Hypothalamus (tissue), 51 donors: Measurements from ENCODE around the gene EIF4E3.

Experiments used
- DNase-seq, 51 donors: peaks; one replicate each; lab custom pipeline; 2025; lab: John Stamatoyannopoulos, UW

Gene EIF4E3

GRCh38 chr3:71692139-71692538, 33.1 kb downstream of the EIF4E3 start:
- DNase-seq: no peak

GRCh38 chr3:71690341-71690841, 34.8 kb downstream of the EIF4E3 start:
- no peak for DNase-seq

GRCh38 chr3:71689291-71689690, 35.9 kb downstream of the EIF4E3 start:
- DNase-seq: no peak

- DNase-seq: no peak
These were observed 37.1 kb downstream of the EIF4E3 start for GRCh38 chr3:71688121-71688520.

DNA sequence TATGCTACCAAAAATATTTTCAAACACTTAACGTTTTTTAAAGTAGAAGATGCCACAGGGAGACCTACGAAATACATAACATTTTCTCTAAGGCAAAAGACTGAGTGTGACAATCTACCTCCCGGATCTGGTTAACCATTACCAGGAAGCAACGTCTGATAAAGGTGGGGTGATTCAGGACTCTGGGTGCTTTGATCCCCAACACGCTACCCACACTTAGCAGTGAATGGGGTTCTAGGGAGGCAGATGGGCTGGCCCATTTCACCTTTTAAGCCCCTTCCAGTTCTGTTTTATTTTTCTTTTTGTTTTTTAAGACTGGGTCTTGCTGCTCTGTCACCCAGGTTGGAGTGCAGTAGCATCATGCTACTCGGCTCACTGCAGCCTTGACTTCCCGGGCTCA, 39.5 kb downstream of the EIF4E3 start:
- DNase-seq: no peak

DNA sequence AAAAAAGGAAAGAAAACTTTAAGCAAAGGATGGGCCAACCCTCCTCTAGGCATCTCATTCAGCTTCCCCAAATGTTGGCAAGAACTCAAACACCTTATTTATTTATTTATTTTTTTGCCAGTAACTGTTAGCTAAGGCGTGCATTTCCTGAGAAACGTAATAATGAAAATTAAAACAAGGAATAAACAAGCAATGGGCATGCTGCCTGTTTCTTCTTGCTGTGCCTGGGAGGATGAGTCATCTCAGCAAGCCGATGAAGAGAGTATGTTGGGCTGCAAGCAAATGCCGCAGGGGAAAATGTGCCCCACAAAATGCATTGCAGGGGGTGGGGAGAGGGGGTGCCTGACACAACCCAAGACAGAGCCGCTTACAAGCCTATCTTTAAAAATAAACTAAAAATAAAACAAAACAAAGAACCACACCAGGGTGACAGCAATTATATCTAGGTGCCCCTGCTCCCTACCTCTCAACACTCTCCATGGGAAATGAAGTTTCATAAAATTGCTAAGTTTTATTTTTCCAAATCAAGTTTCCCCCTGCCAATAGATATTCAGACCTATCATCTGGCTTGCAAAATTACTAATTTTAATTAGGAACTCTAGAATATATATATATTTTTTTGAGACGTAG, 40.3 kb downstream of the EIF4E3 start:
- peak in 18 of 51 donors; percentile 3 to 58 (median 24) for DNase-seq

GRCh38 chr3:71684046-71684756, 41.0 kb downstream of the EIF4E3 start:
- no peak for DNase-seq

GRCh38 chr3:71681224-71681668, 44.0 kb downstream of the EIF4E3 start:
- DNase-seq: peak in 31 of 51 donors; percentile 1 to 65 (median 33)

DNA sequence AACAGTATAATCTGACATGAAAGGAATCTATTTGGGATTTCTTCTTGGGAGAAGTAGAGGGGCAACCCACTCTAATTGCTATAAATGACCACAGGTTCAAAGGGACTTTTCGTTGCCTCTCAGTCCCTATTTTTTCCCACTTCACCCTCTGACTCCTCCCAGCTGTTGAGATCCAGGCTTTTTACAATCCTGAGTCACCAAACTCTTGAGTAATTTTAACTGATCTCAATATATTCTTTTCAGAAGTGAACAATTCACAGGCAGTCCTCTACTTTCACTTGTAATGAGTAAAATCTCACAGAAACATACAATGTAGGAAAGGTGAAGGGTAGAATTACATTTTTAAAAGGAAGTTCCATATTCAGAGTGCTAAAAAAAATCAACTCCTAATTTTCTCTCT, 44.6 kb downstream of the EIF4E3 start:
- DNase-seq: no peak

- DNase-seq: no peak
These were observed 48.3 kb downstream of the EIF4E3 start for GRCh38 chr3:71676931-71677330.

DNA sequence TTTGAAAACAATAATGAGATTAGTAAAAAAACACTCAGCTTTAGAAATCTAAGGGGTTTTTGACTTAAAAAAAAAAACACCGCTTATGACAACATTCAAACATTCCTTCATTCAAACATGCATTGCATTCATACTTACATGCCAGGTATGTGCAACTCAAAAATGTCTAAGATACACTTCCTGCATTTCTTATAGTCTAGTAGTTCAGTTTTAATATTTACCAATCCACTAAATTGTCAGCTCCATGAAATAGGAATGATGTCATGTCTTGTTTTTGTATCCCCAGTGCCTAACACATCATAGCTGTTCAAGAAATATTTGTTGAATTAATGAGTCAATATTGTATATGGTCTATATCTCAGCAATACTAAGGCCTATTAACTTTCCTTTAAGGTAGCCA, 51.7 kb downstream of the EIF4E3 start:
- no peak for DNase-seq

- DNase-seq: no peak
These were observed 52.4 kb downstream of the EIF4E3 start for GRCh38 chr3:71672807-71673206.

- no peak for DNase-seq
These were observed 52.9 kb downstream of the EIF4E3 start for GRCh38 chr3:71672340-71672739.

- DNase-seq: no peak
These were observed 53.9 kb downstream of the EIF4E3 start for GRCh38 chr3:71671216-71671845.

- DNase-seq: no peak
These were observed 62.6 kb downstream of the EIF4E3 start for GRCh38 chr3:71662568-71662967.

GRCh38 chr3:71662056-71662455, 63.1 kb downstream of the EIF4E3 start:
- no peak for DNase-seq

DNA sequence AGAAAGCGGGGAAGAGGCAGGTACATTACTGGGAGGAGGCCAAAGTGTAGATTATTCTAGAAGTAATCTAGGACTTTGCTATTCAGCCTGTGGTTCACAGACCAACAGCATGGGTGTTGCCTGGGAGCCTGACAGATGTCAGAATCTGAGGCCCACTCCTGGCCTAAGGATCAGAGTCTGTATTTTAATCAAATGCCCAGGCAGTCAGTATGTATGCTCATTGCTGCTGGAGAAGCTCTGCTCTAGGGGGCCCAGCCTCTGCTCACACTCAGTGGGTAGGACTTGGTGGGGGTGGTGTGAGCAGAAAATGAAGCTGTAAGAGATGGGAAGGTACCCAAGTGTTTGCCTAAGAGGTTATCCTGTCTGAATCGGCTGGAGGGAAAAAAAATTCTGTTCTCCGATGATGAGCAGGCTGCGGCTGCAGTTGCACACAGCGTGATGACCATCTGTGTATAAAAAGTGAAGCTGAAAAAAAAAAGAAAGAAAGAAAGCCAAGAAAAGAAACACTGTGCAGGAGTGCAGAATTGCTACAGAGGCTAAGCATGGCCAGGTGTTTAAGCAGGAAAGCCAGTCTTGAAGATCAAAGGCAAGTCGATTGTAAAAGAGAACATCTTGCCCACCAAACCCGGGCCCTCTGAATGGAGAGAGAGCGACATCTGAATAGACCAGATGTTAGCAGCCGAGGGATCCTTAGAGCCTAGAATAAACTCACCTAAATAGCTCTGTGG, 65.2 kb downstream of the EIF4E3 start:
- no peak for DNase-seq

DNA sequence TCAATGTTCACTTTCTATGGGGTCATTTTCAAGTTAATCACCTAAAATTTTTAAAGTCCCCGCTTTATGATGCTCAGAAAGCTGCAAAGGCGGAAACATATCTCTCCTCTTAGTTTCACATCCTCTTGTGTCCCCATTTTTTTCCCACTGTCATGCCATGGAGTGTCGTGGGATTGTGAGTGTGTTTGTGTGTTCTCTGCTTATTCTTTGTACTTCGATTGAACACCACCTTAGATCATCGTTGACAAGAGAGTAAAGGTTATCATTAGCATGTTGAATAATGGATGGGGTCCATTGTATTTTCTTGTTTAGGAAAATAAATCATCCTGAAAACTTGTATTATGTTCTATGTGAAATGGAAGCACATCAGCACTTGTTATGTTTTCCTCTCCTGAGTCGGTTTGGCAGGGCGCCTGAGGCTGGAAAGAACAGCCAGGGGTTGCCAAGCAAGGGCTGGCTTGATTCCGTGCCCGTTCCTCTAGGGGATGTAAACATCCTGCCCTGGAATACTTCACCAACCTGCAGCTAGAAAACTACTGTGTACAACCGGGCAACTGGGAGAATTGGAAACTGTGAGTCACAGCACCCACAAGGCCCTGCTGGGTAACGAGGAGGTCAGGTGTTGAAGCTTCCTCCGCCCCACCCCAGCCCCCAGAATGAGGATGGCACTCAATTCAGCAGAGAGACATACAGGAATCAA, 67.2 kb downstream of the EIF4E3 start:
- DNase-seq: peak in 28 of 51 donors; percentile 2 to 69 (median 22)

DNA sequence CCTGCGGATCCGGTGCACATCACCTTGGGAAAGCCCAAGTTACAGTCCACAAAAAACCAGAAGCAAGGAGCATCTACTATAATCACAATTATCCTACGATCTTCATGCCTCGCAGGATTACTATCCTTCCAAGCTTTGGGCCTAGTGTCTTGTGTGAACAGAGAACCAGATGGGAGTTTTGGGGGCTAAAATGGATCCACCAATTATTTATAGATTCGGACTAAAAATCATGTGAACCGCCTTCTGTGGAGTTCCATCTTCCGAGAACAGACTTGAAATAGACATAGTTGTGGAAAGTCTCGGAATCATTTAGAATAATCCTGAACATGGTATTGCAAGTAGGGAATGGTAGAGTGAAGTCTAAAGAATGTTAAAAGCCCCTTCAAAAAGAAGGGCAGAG, 70.1 kb downstream of the EIF4E3 start:
- DNase-seq: no peak

GRCh38 chr3:71653414-71653807, 71.8 kb downstream of the EIF4E3 start:
- no peak for DNase-seq
